ENCODE data around the gene AP3S1.
A peak's percentile ranks its signal among the peaks of the same experiment; 100 is the strongest.

Gene AP3S1

GRCh38 chr5:115825948-115826347 is 15.8 kb upstream of the AP3S1 start:
- no peak for DNase-seq (ENCODE audit: low spot score)

DNA sequence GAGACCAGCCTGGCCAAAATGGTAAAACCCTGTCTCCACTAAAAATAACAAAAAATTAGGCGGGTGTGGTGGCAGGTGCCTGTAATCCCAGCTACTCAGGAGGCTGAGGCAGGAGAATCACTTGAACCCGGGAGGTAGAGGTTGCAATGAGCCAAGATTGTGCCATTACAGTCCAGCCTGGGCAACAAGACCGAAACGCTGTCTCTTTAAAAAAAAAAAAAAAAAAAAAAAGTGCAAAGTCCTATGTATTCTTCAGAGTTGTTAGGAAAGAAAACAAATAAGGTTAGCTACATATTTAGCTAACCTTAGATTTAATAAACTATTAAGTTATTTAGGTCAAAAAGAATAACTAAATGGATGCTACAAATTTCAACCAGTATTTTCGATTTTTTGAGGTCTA is 11.8 kb upstream of the AP3S1 start:
- DNase-seq (ENCODE audit: low spot score): no peak

- peak; percentile 67 for DNase-seq (ENCODE audit: low spot score)
Observed at GRCh38 chr5:115831163-115831768, 10.5 kb upstream of the AP3S1 start.

- DNase-seq (ENCODE audit: low spot score): no peak
Observed at GRCh38 chr5:115835481-115835880, 6.3 kb upstream of the AP3S1 start.

DNA sequence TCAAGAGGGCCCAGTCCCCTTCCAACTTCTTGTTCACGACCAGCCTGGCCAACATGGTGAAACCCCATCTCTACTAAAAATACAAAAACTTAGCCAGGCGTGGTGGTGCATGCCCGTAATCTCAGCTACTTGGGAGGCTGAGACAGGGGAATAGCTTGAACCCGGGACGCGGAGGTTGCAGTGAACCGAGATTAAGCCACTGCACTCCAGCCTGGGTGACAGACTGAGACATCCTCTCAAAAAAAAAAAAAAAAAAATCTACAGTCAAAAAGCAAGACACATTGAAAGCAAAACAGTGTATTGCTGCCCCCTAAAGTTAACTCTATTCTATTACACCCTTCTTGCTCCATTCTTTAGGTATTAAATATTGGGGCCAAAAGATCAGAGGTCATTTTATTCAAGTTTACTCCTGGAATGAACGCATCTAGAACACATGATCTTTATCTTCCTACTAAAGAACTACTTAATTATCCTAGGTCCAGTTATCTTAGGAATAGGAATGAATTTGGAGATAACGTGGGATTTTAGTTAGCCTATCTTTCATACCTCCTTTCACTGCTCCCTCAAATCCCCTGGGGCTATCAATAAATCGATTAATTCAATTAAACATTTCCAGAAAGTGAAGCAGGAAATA is 2.7 kb upstream of the AP3S1 start:
- DNase-seq (ENCODE audit: low spot score): peak; percentile 52

DNA sequence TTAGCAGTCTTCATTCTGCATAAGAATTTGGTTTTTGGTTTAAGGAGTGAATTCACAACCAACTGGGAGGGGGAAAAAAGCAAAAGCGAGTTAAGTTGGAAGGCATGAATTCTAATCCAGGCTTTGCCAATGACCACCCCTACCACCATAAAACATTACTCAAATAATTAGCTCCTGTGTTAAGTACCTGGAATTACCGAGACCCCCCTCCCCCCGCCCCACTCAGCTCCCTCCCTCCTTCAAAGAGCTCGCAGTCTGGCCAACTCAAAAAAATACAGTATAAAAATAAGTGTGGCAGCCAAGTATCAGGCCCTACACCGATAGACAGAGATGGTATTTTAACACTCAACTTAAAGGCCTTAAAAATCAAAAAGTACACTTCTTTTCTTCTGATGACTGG is 862 bp upstream of the AP3S1 start:
- no peak for DNase-seq (ENCODE audit: low spot score)

DNA sequence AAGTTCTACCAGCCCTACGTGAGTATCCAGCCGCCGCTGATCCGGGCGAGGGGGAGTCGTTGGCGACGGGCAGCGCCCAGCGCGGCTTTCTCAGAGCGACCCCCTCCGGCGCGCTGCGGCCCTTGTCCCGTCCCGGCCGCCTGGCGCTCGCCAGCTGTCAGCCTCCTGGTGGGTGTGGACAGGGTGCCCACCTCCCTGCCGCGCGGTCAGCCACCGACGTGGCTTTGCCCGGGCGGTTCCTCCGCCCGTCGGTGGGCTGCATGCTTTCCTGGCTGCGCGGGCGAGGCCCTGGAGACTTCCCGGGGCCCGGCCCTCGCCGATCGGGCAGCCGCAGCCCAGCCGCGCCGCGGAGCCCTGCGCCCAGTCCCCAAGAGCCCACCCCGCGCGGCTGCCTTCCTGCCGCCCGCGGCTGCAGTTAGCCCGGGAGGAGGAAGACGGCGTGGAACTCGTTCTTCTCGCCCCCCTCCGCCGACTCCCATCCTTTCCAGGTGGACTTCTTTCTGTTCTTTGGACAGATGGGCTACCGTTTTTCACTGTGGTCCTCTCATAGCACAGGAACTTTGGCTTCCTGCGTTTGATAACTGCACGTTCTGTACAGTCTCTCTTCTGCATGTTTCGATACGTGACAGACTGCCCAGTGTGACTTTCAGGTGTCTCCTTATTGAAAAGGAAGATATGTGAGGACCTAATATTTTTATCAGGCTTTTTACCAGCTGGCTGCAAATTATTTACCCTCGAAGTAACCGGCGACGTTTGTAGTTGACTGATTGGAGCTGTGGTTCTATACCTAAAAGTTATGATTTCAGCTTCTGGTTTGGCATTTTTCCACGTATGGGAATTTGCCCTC is 577 bp downstream of the AP3S1 start:
- peak; percentile 57 for DNase-seq (ENCODE audit: low spot score)

DNA sequence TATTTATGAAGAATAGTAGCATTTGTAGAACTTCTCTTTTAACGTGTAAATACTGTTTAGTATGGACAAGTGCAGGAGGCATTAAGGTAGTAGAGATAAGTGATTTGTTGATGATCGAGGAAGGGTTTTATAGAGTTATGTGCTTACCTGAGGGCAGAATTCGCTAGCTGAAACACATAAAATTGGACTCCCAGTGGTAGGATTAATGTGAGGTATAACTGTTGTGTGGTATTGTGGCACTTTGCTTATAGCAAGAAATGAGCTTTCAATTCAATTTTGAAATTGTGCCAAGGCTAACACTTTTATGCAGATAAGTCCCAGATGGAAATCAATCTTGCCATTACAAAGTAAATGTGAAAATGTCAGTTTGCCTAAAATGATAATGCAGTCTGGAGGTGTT is 1.2 kb downstream of the AP3S1 start:
- DNase-seq (ENCODE audit: low spot score): no peak

GRCh38 chr5:115843444-115844130 is 1.9 kb downstream of the AP3S1 start:
- DNase-seq (ENCODE audit: low spot score): no peak

DNA sequence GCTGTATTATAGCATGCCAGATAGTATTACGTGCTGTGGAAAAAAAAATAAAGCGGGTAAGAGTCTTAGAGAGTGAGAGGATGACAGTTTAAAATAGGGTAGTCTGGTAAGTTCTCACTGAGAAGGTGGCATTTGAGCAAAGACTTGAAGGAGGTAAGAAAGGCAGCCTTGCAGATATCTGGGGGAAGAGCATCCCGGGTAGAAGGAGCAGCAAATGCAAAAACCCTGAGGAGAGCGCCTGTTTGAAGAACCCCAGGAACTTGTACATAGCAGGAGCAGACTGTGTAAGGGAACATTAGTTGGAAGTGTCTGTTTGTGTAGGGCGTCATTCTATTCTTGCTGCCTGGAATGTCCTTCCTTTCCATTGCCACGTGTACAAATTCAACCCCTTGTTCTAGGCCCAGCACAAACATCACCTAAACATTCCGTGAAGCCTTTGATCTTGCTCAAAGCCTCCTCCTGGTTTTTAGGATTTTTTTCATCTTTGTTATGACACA is 2.6 kb downstream of the AP3S1 start:
- no peak for DNase-seq (ENCODE audit: low spot score)

DNA sequence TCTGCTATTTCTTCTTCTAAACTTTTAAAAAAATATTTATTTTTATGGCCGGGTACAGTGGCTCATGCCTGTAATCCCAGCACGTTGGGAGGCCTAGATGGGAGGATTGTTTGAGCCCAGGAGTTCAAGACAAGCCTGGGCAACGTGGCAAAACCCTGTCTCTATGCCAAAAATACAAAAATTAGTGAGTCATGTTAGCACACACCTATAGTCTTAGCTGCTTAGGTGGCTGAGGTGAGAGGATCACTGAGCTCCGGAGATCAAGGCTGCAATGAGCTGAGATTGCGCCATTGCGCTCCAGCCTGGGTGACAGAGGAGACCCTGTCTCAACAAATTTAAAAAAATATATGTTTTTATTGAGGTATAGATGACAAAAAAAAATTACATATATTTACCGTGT is 5.6 kb downstream of the AP3S1 start:
- no peak for DNase-seq (ENCODE audit: low spot score)

DNA sequence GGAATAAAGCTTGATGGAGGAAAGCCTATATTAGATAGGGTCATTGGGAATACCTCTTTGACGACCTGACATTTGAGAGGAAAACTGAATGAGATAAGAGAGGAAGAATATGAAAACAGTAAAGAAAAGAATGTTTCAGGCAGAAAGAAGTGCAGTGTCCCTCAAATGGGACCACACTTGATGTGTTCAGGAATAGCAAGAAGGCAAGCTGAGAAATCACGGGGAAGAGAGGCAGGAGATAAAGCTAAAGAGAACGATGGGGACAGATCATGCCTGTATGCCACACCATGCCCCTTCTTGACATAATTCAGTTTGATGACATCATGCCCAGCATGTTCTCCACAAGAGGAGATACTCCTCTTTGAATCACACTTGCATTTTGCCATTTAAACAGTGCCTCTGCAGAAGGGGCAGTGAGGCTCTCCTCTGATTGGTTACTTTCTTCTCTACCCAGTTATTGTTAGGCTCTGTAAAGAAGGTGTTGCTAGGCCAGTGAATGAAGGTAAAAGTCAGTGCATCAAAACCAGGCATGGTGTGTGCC is 7.6 kb downstream of the AP3S1 start:
- DNase-seq (ENCODE audit: low spot score): no peak

DNA sequence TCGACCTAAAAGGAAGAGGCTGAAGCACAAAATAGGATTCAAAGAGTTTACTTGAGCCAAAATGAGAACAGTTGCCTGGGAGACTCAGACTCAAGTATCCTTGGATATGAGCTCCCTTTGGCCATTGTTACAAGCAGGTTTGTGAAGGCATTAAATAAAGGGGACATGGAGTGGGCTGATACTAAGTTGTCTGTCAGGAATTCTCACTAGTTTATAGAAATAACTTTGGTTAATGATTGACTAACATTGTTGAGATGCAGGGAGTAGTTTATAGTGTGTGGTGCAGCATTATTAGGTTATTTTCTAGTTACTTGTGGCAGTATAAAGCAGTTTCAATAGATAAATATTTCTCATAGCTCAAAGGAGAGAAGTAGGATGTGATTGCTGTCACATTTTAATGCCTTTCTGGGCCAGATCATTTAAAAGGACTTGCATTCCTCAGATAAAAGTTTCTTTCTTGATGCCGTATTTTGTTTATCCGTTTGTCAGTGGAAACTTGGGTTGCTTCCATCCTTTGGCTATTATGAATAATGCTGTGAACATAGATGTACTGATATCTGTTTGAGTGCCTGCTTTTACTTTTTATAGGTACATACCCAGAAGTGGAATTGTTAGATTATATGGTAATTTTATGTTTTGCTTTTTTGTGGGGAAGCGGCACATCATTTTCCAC is 9.1 kb downstream of the AP3S1 start:
- DNase-seq (ENCODE audit: low spot score): peak; percentile 7

DNA sequence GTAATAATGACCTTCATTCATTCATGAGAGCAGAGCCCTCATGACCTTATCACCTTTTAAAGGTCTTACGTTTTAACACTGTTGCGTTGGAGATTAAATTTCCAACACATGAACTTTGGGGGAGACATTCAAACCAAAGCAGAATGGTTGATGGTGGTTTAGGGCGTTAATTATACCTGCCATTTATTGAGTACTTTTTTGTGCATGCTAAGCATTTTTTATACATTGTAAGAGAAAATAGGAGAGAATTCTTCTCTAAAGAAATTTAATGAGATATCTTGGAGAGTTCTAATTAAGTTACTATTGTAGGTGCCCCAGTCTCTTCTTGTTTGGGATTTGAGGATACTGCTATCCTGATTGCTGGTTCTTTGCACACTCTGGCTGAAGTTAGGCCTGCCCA is 12.4 kb downstream of the AP3S1 start:
- DNase-seq (ENCODE audit: low spot score): no peak

- no peak for DNase-seq (ENCODE audit: low spot score)
Observed at GRCh38 chr5:115855959-115856358, 14.2 kb downstream of the AP3S1 start.

DNA sequence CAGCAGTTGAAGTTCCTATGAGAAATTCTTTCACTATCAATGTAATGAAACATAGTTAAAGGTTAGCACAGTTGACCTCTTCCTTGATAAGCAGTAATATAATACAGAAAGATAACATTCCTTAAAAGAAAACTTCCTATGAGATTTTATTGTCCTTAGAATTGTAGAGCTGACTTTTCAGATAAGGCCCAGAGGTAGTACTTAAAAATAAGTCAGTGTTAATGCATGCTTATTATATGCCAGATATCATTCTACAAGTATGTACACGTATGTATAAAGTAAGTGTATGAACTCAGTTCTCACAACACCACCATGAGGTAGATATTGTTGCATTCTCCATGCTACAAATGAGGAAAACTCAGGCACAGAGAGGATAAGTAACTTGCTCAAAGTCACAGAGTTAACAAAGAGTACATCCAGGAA is 15.3 kb downstream of the AP3S1 start:
- DNase-seq (ENCODE audit: low spot score): no peak

- DNase-seq (ENCODE audit: low spot score): no peak
Observed at GRCh38 chr5:115857626-115858349, 16.1 kb downstream of the AP3S1 start.

DNA sequence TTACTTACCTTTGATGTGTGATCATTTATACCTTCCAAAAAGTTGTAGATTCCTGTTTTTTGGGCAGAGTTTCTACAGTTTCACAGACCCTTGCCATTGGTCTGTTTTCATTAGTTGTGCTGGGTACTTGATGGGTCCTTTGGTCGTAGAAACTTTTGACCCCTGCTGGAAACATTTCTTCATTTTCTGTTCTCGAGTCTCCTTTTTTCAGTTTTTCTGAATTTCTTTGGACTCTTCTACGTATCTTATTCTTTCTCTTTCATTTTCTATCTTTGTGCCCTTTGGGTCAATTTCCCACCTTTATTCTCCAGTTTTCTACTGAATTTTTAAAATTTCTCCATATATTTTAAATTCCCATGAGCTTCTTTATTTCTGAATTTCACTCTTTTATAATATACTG is 16.7 kb downstream of the AP3S1 start:
- no peak for DNase-seq (ENCODE audit: low spot score)

- peak; percentile 59 for DNase-seq (ENCODE audit: low spot score)
Observed at GRCh38 chr5:115859378-115859777, 17.6 kb downstream of the AP3S1 start.

DNA sequence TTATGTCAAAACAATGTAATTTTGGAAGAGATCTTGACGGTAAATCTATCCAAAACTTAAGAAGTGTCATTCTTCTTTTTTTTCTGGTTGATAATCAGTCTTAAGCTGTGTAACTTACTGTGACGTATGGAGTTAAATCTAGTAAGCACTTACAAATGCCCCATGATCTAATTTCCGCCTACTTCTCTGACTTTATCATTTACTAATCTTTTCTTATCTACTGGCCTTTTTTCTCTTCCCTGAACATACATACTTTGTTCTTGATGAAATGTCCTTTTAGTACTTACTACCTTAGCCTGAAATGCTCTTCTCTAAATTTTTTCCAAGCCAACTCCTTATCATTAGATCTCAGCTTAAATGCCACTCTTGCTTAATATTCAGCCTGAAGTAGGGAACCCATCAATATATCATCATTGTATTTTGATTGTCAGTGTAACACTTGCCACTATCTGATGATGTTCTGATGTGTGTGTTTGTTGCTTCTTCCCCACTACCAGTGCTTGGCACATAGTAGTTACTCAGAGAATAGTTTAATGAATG is 27.6 kb downstream of the AP3S1 start:
- DNase-seq (ENCODE audit: low spot score): no peak

- no peak for DNase-seq (ENCODE audit: low spot score)
Observed at GRCh38 chr5:115872447-115872846, 30.7 kb downstream of the AP3S1 start.
